GM23248 (cell line): ENCODE measurements around the gene RAD51B.

Experiments
- EZH2 ChIP-seq: fragments of 200-600 bp; sonication (generic); IDR thresholded peaks from 2 replicates; pipeline ENCODE4 v1.6.1; 2018; ENCODE audit warnings: antibody characterized with exemption, mild to moderate bottlenecking; ENCODE audit not compliant: insufficient read depth, poor library complexity, severe bottlenecking
- EZH2phosphoT487 ChIP-seq: fragments of 200-600 bp; sonication (generic); IDR thresholded peaks from 2 replicates; pipeline ENCODE4 v1.6.1; 2018; ENCODE audit warnings: antibody characterized with exemption, moderate library complexity, mild to moderate bottlenecking, low read depth; ENCODE audit not compliant: insufficient read depth

GRCh38 chr14:68157971-68158371 lies 338.4 kb downstream of the RAD51B start:
- TF ChIP-seq EZH2phosphoT487 (no peak), EZH2 (no peak)
